H1 (cell line): ENCODE data around the gene CCNH. TPM values are rescaled to one million over a fixed set of nuclear protein-coding genes. Genes with fewer than 3 reads are reported as not detected.

Source experiments
- CTCF ChIA-PET: fragments of 300-600 bp; sonication (Branson Sonifier 250); formaldehyde crosslinking; loops from one replicate; lab custom pipeline; 2021; ENCODE audit not compliant: partially characterized antibody; lab: Charles Lee
- POLR2A ChIA-PET: fragments of 300-600 bp; sonication (Branson Sonifier 250); formaldehyde crosslinking; loops from one replicate; lab custom pipeline; 2021; ENCODE audit warnings: inconsistent platforms; ENCODE audit not compliant: partially characterized antibody; lab: Charles Lee
- DNase-seq, 2 experiments: peaks; one replicate each; pipeline versions ENCODE4 v3.0.0 to v3.0.0-alpha.2; 2010 to 2022; ENCODE audit warnings: low spot score in 2 of 2, low read depth in 1 of 2, mixed read lengths in 1 of 2
- FAIRE-seq: peaks from 2 replicates; lab custom pipeline; 2011; peaks lifted over from hg19 to GRCh38; lab: Jason Lieb, UNC
- H2AFZ ChIP-seq: 2 replicates; pipeline ENCODE4 v1.8.1; 2012; ENCODE audit warnings: low read length, inconsistent platforms
- H2AK5ac ChIP-seq: 2 replicates; pipeline ENCODE4 v1.6.1; 2013; ENCODE audit warnings: low read depth, low read length
- H2BK120ac ChIP-seq: replicated peaks from 2 replicates; pipeline ENCODE3; 2013; ENCODE audit warnings: low read depth, low read length, inconsistent platforms
- H2BK12ac ChIP-seq: 2 replicates; pipeline ENCODE4 v1.6.1; 2013; ENCODE audit warnings: low read depth, low read length
- H2BK15ac ChIP-seq: 2 replicates; pipeline ENCODE4 v1.6.1; 2013; ENCODE audit warnings: low read length
- H2BK20ac ChIP-seq: 2 replicates; pipeline ENCODE4 v1.6.1; 2013; ENCODE audit warnings: low read length
- H2BK5ac ChIP-seq: 2 replicates; pipeline ENCODE4 v1.6.1; 2013; ENCODE audit warnings: low read depth, low read length
- H3K14ac ChIP-seq: 2 replicates; pipeline ENCODE4 v1.6.1; 2013; ENCODE audit warnings: inconsistent platforms; ENCODE audit not compliant: insufficient read length
- H3K18ac ChIP-seq: 2 replicates; pipeline ENCODE4 v1.6.1; 2013; ENCODE audit warnings: low read length; ENCODE audit errors: extremely low read depth
- H3K23ac ChIP-seq: 2 replicates; pipeline ENCODE4 v1.6.1; 2013; ENCODE audit warnings: inconsistent platforms; ENCODE audit not compliant: insufficient read length
- H3K23me2 ChIP-seq: 2 replicates; pipeline ENCODE4 v1.6.1; 2013; ENCODE audit warnings: low read depth, low read length
- H3K27ac ChIP-seq: 2 replicates; pipeline ENCODE4 v1.6.1; 2011; ENCODE audit warnings: low read depth, low read length, inconsistent platforms
- H3K27me3 ChIP-seq, 4 experiments: replicated peaks in 1 of 4; 1 replicate in 1 of 4; 2 replicates in 3 of 4; pipeline versions ENCODE4 v1.6.1 to v1.8.1; 2011 to 2013; ENCODE audit warnings: low read length in 3 of 4, mild to moderate bottlenecking in 3 of 4, inconsistent platforms in 2 of 4, mixed read lengths in 2 of 4, moderate library complexity in 1 of 4; ENCODE audit not compliant: control insufficient read depth in 3 of 4, insufficient read depth in 3 of 4; ENCODE audit errors: extremely low read depth in 1 of 4
- H3K36me3 ChIP-seq, 4 experiments: 2 replicates each; pipeline versions ENCODE4 v1.6.1 to v1.8.1; 2011 to 2013; ENCODE audit warnings: mild to moderate bottlenecking in 4 of 4, low read length in 3 of 4, moderate library complexity in 2 of 4, control low read depth in 1 of 4, inconsistent platforms in 1 of 4; ENCODE audit not compliant: insufficient read depth in 4 of 4, control insufficient read depth in 2 of 4
- H3K4ac ChIP-seq: replicated peaks from 2 replicates; pipeline ENCODE3; 2013; ENCODE audit warnings: low read length, low read depth, mixed read lengths, inconsistent platforms; ENCODE audit not compliant: insufficient read length
- H3K4me1 ChIP-seq, 4 experiments: replicated peaks in 1 of 4; 1 replicate in 1 of 4; 2 replicates in 3 of 4; pipeline versions ENCODE4 v1.6.1 to v1.8.1; 2011 to 2013; ENCODE audit warnings: low read length in 3 of 4, inconsistent platforms in 2 of 4, mixed read lengths in 1 of 4; ENCODE audit not compliant: insufficient read depth in 4 of 4, control insufficient read depth in 3 of 4
- H3K4me2 ChIP-seq, 2 experiments: 2 replicates each; pipeline versions ENCODE4 v1.6.1 to v1.8.1; 2011 to 2013; ENCODE audit warnings: low read depth in 2 of 2, low read length in 2 of 2, control low read depth in 1 of 2, inconsistent platforms in 1 of 2, mild to moderate bottlenecking in 1 of 2; ENCODE audit not compliant: insufficient read depth in 1 of 2
- H3K4me3 ChIP-seq, 4 experiments: fragments of 200-600, 300-600 bp in 1 of 4; sonication (generic), shearing (Covaris generic), sonication (Bioruptor Twin) in 1 of 4; 2 replicates each; pipeline versions ENCODE4 v1.5.1 to v1.8.1; 2011 to 2016; ENCODE audit warnings: low read length in 4 of 4, low read depth in 3 of 4, control low read depth in 2 of 4, inconsistent platforms in 2 of 4, mild to moderate bottlenecking in 2 of 4, mixed read lengths in 1 of 4, moderate library complexity in 1 of 4; ENCODE audit not compliant: insufficient read depth in 2 of 4; ENCODE audit errors: extremely low read depth in 1 of 4
- H3K56ac ChIP-seq: replicated peaks from 2 replicates; pipeline ENCODE3; 2013; ENCODE audit warnings: low read depth, mild to moderate bottlenecking, mixed read lengths, low read length, inconsistent platforms; ENCODE audit not compliant: insufficient read length
- H3K79me1 ChIP-seq: 2 replicates; pipeline ENCODE4 v1.6.1; 2013; ENCODE audit warnings: low read depth, low read length, control low read depth
- H3K79me2 ChIP-seq, 2 experiments: 2 replicates each; pipeline versions ENCODE4 v1.6.1 to v1.8.1; 2012 to 2013; ENCODE audit warnings: low read length in 2 of 2, mild to moderate bottlenecking in 2 of 2, inconsistent platforms in 1 of 2; ENCODE audit not compliant: insufficient read depth in 2 of 2, control insufficient read depth in 1 of 2
- H3K9ac ChIP-seq, 4 experiments: replicated peaks in 1 of 4; 1 replicate in 1 of 4; 2 replicates in 3 of 4; pipeline versions ENCODE4 v1.6.1 to v1.8.1; 2011 to 2013; ENCODE audit warnings: low read depth in 3 of 4, low read length in 3 of 4, control low read depth in 2 of 4, mild to moderate bottlenecking in 2 of 4, moderate library complexity in 2 of 4, inconsistent platforms in 1 of 4; ENCODE audit errors: extremely low read depth in 1 of 4
- H3K9me3 ChIP-seq, 2 experiments: 2 replicates each; pipeline versions ENCODE4 v1.6.1 to v1.8.1; 2012 to 2013; ENCODE audit warnings: mild to moderate bottlenecking in 2 of 2, moderate library complexity in 2 of 2, control low read depth in 1 of 2, inconsistent platforms in 1 of 2, low read depth in 1 of 2, low read length in 1 of 2, mixed read lengths in 1 of 2; ENCODE audit not compliant: insufficient read depth in 2 of 2
- H4K20me1 ChIP-seq, 2 experiments: replicated peaks in 1 of 2; 2 replicates each; pipeline versions ENCODE3 to v1.8.1; 2011 to 2013; ENCODE audit warnings: inconsistent platforms in 2 of 2, low read length in 2 of 2, mild to moderate bottlenecking in 1 of 2; ENCODE audit not compliant: insufficient read depth in 2 of 2, control insufficient read depth in 1 of 2
- H4K5ac ChIP-seq: 2 replicates; pipeline ENCODE4 v1.6.1; 2013; ENCODE audit warnings: low read length, low read depth, mixed read lengths, inconsistent platforms; ENCODE audit not compliant: insufficient read length
- H4K8ac ChIP-seq: 2 replicates; pipeline ENCODE4 v1.8.0; 2013; ENCODE audit warnings: mild to moderate bottlenecking, moderate library complexity, low read length, inconsistent platforms; ENCODE audit not compliant: insufficient read depth; ENCODE audit errors: extremely low read depth
- H4K91ac ChIP-seq: replicated peaks from 2 replicates; pipeline ENCODE3; 2013; ENCODE audit warnings: low read length, mixed read lengths, inconsistent platforms; ENCODE audit not compliant: insufficient read length
- CEBPB ChIP-seq: IDR thresholded peaks from 2 replicates; pipeline ENCODE4 v1.6.1; 2012; ENCODE audit warnings: low read depth, low read length
- HDAC6 ChIP-seq: IDR thresholded peaks from one replicate; pipeline ENCODE4 v1.7.1; 2012; ENCODE audit warnings: low read depth, mild to moderate bottlenecking, inconsistent platforms, low read length, moderate library complexity
- JUN ChIP-seq: IDR thresholded peaks from 2 replicates; pipeline ENCODE4 v1.6.1; 2011; ENCODE audit warnings: low read depth, mild to moderate bottlenecking, improper control_type of control experiment, low read length
- KDM4A ChIP-seq: IDR thresholded peaks from one replicate; pipeline ENCODE4 v1.7.1; 2012; ENCODE audit warnings: low read depth, mild to moderate bottlenecking, moderate library complexity, low read length, inconsistent platforms; ENCODE audit not compliant: severe bottlenecking
- NANOG ChIP-seq: IDR thresholded peaks from 2 replicates; pipeline ENCODE4 v1.6.1; 2011; ENCODE audit warnings: low read length, low read depth, mild to moderate bottlenecking, inconsistent platforms; ENCODE audit not compliant: insufficient read depth, poor library complexity, severe bottlenecking
- PHF8 ChIP-seq: fragments of 200-600 bp; sonication (generic); conservative IDR thresholded peaks from 2 replicates; pipeline ENCODE4 v1.7.1; 2012; ENCODE audit warnings: low read depth, mild to moderate bottlenecking, inconsistent platforms, low read length, moderate library complexity
- POU5F1 ChIP-seq: IDR thresholded peaks from 2 replicates; pipeline ENCODE4 v1.6.1; 2011; ENCODE audit warnings: low read depth, mild to moderate bottlenecking, low read length, moderate library complexity
- SIX5 ChIP-seq: IDR thresholded peaks from 2 replicates; pipeline ENCODE4 v1.6.1; 2011; ENCODE audit warnings: mild to moderate bottlenecking, low read depth, low read length
- USF2 ChIP-seq: IDR thresholded peaks from 2 replicates; pipeline ENCODE4 v1.6.1; 2011; ENCODE audit warnings: low read length, improper control_type of control experiment
- polyA plus RNA-seq, 7 experiments: library from polyadenylated mRNA; depleted of rRNA in 3 of 7; stranded (reverse) in 5 of 7; unstranded in 2 of 7; fragments of >200 nt in 5 of 7; fragments of 200-250 nt in 2 of 7; gene quantifications; 1 replicate in 5 of 7; 2 replicates in 1 of 7; 4 replicates in 1 of 7; pipeline versions ENCODE4 v1.2.1 to v1.2.3, GENCODE V29; 2011 to 2013; ENCODE audit warnings: missing spikeins in 2 of 7, mixed read lengths in 2 of 7
- total RNA-seq: library from RNA; stranded (reverse); fragmentation: NEBNext Ultra II Directional; extraction: Animal tissue kit (Norgen Biotek cat#: 25700); gene quantifications from 2 replicates; pipeline ENCODE4 v1.2.1, GENCODE V29; 2021

The CCNH gene
- total and polyA plus RNA-seq, 2 of the 8 experiments (the other 6 are each of a cell fraction or from before 2014, with no cell fraction given) = 38.2 to 41.8 TPM

DNA sequence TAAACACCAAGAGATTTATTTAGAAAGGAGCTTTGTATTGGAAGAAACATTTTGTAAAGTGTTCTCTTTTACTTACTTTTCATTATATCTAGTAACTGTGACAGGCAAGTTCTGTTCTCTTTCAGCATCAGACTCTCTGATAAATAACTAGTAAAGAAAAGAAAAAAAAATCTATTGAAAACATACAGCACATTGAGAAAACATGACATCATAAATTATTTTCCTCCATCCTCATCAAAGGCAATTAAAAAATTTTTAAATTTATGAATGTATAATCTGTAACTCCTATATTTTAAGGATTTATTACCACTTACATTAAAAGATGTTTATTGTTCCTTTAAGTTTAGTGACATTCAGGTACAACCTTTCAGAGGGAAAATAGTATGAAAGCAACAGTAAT is 11.1 kb downstream of the CCNH start:
- TF ChIP-seq KDM4A (no peak), JUN (no peak), USF2 (no peak), CEBPB (no peak), PHF8 (no peak), HDAC6 (no peak), POU5F1 (no peak), SIX5 (no peak), NANOG (no peak)
- no peak overlapping the region for H4K8ac ChIP-seq
- no peak overlapping the region for H4K91ac ChIP-seq
- no peak overlapping the region for H2BK12ac ChIP-seq
- no peak overlapping the region for H2BK5ac ChIP-seq
- H2AFZ ChIP-seq = no peak overlapping the region
- H4K20me1 ChIP-seq = no peaks in the 10 kb centered on the region
- CTCF ChIA-PET = no interaction called here
- H3K27ac ChIP-seq = no peak overlapping the region
- no peak for DNase-seq
- no peaks in the 10 kb centered on the region for H3K23me2 ChIP-seq
- no peak overlapping the region for H3K56ac ChIP-seq
- H3K9ac ChIP-seq = no peak overlapping the region
- no peak overlapping the region for H2AK5ac ChIP-seq
- H3K4me2 ChIP-seq = no peak overlapping the region
- peaks cover 13 to 83% (median 46%) of the 10 kb centered on the region in 4 experiments for H3K36me3 ChIP-seq
- no peak overlapping the region for H4K5ac ChIP-seq
- no peak for FAIRE-seq
- H3K4ac ChIP-seq = no peak overlapping the region
- no peak overlapping the region for H3K14ac ChIP-seq
- H2BK120ac ChIP-seq = no peak overlapping the region
- no peaks in the 10 kb centered on the region for H3K79me2 ChIP-seq
- H3K23ac ChIP-seq = no peak overlapping the region
- H3K4me3 ChIP-seq = no peak overlapping the region
- no peak overlapping the region for H2BK20ac ChIP-seq
- H3K4me1 ChIP-seq = no peaks in the 10 kb centered on the region
- no peak overlapping the region for H3K18ac ChIP-seq
- no peaks in the 10 kb centered on the region for H3K27me3 ChIP-seq
- H2BK15ac ChIP-seq = no peak overlapping the region
- no peaks in the 10 kb centered on the region for H3K79me1 ChIP-seq
- no peaks in the 10 kb centered on the region for H3K9me3 ChIP-seq
- POLR2A ChIA-PET = no interaction called here
